Lower leg skin (tissue), 4 donors: ENCODE measurements around the gene MUSK. TPM values are rescaled to one million over a fixed set of nuclear protein-coding genes. Genes with fewer than 3 reads are reported as not detected.

Source experiments
- DNase-seq, 2 donors: peaks; one replicate each; pipeline ENCODE4 v3.0.0-alpha.2; 2019; ENCODE audit warnings: low spot score in 2 of 2
- H3K4me3 ChIP-seq: fragments of 200-600 bp; sonication (generic); 2 replicates; pipeline ENCODE4 v1.5.1; 2017; ENCODE audit warnings: mild to moderate bottlenecking, low read depth; ENCODE audit not compliant: poor library complexity, severe bottlenecking
- POLR2A ChIP-seq, 2 donors: fragments of 450-650 bp; IDR thresholded peaks; one replicate each; pipeline ENCODE4 v1.6.1; 2016 to 2017; ENCODE audit warnings: antibody characterized with exemption in 2 of 2, mild to moderate bottlenecking in 1 of 2, moderate library complexity in 1 of 2
- WGBS, 2 donors: methylation state at CpG; one replicate each; pipeline ENCODE4 v1.1.5; 2018; 5-methylcytosine and 5-hydroxymethylcytosine counted together
- intact Hi-C: fragments of 100-400 bp; cut with DNase I; formaldehyde crosslinking; loops from one replicate; pipeline ENCODE4 v1.15.0; 2023; ENCODE audit warnings: low total_unique reads
- total RNA-seq, 4 donors: library from RNA; depleted of rRNA; stranded (reverse); fragments of >200 nt; gene quantifications; one replicate each; pipeline ENCODE4 v1.1.0, GENCODE V29; 2016
- TF ChIP-seq, protein P1 (sequence below), 3 donors: fragments of 450-650 bp; IDR thresholded peaks; one replicate each; pipeline ENCODE4 v1.5.1; 2016; ENCODE audit warnings: antibody characterized with exemption in 3 of 3, mild to moderate bottlenecking in 3 of 3, moderate library complexity in 2 of 3

The MUSK gene
- 1 to 10 TPM in 1 of 4 donors, under 1 TPM in 3; 0.23 to 4.7 (median 0.68) TPM for total RNA-seq

DNA sequence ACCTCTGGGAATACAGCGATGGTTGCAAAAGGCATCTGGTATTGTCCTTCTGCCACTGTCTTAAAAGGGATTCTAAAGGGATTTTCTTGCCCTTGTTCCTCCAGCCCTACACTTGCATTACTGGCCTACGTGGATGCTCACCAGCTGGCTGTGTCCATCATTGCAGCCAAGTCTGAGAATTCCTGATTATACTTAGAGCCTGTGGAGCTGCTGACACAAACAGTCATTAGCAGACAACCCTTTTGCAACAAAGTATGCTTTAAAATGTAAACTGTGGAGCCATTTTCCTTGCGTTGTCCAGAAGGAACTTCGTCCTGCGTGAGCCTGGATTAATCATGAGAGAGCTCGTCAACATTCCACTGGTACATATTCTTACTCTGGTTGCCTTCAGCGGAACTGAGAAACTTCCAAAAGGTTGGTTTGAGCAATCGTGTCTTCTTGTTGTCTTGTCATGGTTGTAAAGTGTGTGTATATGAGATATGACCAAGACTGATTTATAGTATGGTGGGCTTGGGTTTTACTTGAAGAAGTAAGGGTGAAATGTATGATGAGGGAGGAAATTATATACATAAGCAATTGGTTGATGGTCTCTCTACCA lies at the start of gene MUSK:
Gene MUSK, plus strand, starts transcription at position 222 of the 598 bp plus-strand sequence. Its CDS starts 114 bp downstream, at position 336.
- intact Hi-C loops: no loop called here
- DNase-seq: no peak
- H3K4me3 ChIP-seq: no peak within 1 kb of the TSS

DNA sequence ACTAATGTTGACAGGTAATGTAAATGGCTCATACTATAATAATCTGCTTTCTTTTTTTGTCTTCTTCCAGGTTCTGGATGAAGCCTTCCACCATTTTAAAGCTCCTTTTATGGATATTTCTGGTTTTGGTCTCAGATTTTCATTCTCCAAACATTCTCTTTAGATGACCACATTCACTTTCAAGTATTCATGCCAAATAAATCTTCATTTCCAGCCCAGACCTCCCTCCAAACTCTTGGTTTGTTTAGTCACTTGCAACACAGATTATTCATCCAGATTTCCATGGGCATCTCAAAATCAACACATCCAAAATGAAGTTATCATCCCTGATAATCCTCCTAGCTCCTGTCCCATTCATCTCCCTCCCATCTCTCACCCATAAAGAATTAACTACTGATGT lies 48.8 kb upstream of the MUSK start:
- intact Hi-C loops: loop anchor here (5.0 kb wide), 1 partner anchor 723 kb away; no protein-coding TSS in a partner anchor
- DNase-seq: no peak
- no peak for TF ChIP-seq POLR2A (IDR thresholded peaks at IDR 0.05)
- TF ChIP-seq, protein P1, sequence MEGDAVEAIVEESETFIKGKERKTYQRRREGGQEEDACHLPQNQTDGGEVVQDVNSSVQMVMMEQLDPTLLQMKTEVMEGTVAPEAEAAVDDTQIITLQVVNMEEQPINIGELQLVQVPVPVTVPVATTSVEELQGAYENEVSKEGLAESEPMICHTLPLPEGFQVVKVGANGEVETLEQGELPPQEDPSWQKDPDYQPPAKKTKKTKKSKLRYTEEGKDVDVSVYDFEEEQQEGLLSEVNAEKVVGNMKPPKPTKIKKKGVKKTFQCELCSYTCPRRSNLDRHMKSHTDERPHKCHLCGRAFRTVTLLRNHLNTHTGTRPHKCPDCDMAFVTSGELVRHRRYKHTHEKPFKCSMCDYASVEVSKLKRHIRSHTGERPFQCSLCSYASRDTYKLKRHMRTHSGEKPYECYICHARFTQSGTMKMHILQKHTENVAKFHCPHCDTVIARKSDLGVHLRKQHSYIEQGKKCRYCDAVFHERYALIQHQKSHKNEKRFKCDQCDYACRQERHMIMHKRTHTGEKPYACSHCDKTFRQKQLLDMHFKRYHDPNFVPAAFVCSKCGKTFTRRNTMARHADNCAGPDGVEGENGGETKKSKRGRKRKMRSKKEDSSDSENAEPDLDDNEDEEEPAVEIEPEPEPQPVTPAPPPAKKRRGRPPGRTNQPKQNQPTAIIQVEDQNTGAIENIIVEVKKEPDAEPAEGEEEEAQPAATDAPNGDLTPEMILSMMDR (IDR thresholded peaks at IDR 0.05): no peak

More for the DNA sequence above, at the start of gene MUSK:
- 91% methylated on average over 8 of the region's 8 CpGs for WGBS, 2 donors
- TF ChIP-seq, protein P1 (IDR thresholded peaks at IDR 0.05): no peak
- TF ChIP-seq POLR2A (IDR thresholded peaks at IDR 0.05): no peak

DNA sequence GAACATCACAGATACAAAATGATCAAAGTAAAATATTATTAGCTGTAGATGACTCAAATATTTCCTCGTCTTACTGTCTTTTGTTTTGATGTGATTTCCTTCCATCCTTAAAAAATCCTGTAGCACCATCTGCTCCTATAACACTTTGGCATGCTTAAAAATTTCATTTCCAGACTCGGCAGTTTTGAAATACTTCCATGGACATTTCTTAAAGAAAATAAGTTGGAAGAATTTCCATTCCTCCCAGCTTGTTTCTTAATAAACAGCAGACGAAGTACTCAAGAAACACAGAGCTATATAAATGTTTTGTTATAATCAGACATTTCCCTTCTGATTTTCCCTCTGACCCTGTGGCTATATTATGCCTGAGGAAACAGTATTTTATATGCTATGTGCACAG lies 47.9 kb upstream of the MUSK start:
- intact Hi-C loops: no loop called here
- WGBS, 2 donors: 20 to 25% methylated on average over 3 of the region's 3 CpGs
- H3K4me3 ChIP-seq: no peak overlapping the region
- no peak for DNase-seq
- TF ChIP-seq POLR2A (IDR thresholded peaks at IDR 0.05): no peak
- TF ChIP-seq, protein P1 (IDR thresholded peaks at IDR 0.05): no peak

More for the DNA sequence above, 48.8 kb upstream of the MUSK start:
- no peak overlapping the region for H3K4me3 ChIP-seq

DNA sequence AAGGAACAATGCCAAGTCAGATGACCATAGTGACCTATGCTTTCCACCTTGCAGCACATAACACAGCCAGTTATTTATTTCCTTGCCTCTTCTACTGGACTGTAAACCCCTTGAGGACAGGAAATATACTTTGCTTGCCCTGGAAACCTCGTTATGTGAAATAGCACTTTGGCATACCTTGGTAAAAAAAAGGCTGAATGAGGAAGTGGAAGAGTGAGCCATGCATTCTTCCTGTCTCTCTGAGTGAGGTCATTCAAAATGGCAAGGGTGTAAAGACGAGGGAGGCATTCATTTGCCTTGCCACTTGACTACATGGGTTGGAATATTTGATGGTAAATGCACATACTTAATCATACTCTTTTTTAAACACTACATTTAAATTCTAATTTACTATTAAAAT lies 46.2 kb upstream of the MUSK start:
- 80% methylated on average over 2 of the region's 2 CpGs for WGBS, 2 donors
- intact Hi-C loops: no loop called here
- no peak for DNase-seq
- no peak overlapping the region for H3K4me3 ChIP-seq
- TF ChIP-seq, protein P1 (IDR thresholded peaks at IDR 0.05): no peak
- TF ChIP-seq POLR2A (IDR thresholded peaks at IDR 0.05): no peak

DNA sequence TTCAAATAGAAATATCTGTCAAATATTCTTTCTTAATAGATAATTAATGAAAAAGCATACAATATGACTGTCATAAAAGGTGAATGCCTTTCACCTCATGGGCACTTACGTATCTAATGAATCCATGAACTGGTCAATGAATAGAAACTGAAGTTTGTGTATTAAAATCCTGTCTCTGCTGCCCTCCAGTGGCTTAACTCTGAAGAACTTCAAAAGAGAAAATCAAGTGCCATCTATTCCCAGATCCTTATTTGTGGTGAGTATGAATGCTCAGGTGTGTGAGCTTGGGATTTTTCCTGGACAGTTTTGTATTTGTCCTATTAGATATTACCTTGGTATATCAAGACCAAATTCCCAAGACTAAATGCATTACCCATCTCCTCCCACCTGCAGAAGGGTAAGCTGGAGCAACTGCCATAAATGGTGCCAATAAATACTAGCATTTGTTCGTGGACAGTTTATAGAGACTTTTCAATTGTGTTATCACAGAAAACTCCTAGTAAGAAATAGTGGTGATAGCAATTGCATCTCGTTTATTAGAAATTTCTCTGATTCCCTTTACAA lies 45.0 kb upstream of the MUSK start:
- TF ChIP-seq POLR2A (IDR thresholded peaks at IDR 0.05): no peak
- TF ChIP-seq, protein P1 (IDR thresholded peaks at IDR 0.05): no peak
- peak in 1 of 2 donors; percentile 39 for DNase-seq
- WGBS, 2 donors: 19 to 27% methylated on average over 3 of the region's 3 CpGs
- intact Hi-C loops: no loop called here
- H3K4me3 ChIP-seq: no peak overlapping the region
